ENCODE data around the gene DEPDC1B.

Gene DEPDC1B

DNA sequence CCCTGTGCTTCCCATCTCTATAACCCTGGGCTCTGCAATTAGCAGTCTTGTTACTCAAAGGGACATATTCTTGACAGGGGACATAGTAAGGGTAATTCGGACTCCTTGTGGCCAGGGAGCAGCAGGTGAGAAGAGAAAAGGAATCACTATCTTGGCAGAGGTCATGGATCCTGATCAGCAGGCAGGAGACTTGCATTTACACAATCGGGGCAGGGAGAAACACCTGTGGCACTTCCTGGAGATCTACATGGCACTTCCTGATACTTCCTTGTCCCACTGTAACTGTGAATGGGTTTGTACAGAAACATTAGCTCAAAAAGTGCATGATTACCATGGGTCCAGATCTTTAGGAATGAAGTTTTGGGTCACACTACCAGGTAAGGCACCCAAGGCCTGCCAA is 29.2 kb downstream of the DEPDC1B start:
- H3K4me1 ChIP-seq (ENCODE audit: control insufficient read depth, insufficient read depth, low read length): no peaks in the 10 kb centered on the region
- CTCF ChIA-PET: interaction anchor here (0.6 to 1.0 kb wide), 3 partner anchors 15 to 476 kb away, joined by 3 to 4 read pairs (median 3); no protein-coding TSS in a partner anchor
- POLR2A ChIA-PET: no interaction called here
- no peaks in the 10 kb centered on the region for H3K9me3 ChIP-seq (ENCODE audit: control insufficient read depth, insufficient read depth, low read depth, low read length)
- TF ChIP-seq ZBTB7A (tag by site-specific recombination; IDR thresholded peaks at IDR 0.05; ENCODE audit: low read depth): no peak
- peak; percentile 37; the same call in 1 of the 2 replicates for TF ChIP-seq SCRT1 (tag by site-specific recombination; IDR thresholded peaks at IDR 0.05; ENCODE audit: borderline replicate concordance)
- TF ChIP-seq SCRT2 (tag by site-specific recombination; IDR thresholded peaks at IDR 0.05): peak; percentile 76
- H3K36me3 ChIP-seq (ENCODE audit: control insufficient read depth in 2 of 2, insufficient read depth in 1 of 2, low read length in 2 of 2): peaks cover 0 to 10% of the 10 kb centered on the region in 2 experiments; a peak in 1 of 3 replicates
- no peak overlapping the region for H3K4me3 ChIP-seq (ENCODE audit: low read depth, low read length)
- H3K27ac ChIP-seq (ENCODE audit: extremely low read depth, low read depth, low read length): no peak overlapping the region

- CTCF ChIA-PET: interaction anchor here (0.6 to 2.3 kb wide), 17 partner anchors 9 to 1166 kb away, joined by 3 to 17 read pairs (median 4); no protein-coding TSS in a partner anchor
- TF ChIP-seq ZNF184 (tag by site-specific recombination; IDR thresholded peaks at IDR 0.05): no peak
- TF ChIP-seq ZNF654 (tag by site-specific recombination; IDR thresholded peaks at IDR 0.05; ENCODE audit: low read depth): peak; percentile 57
- Histone ChIP-seq H3K36me3 (ENCODE audit: control insufficient read depth in 2 of 2, insufficient read depth in 1 of 2, low read length in 2 of 2) (peaks cover 0 to 10% of the 10 kb centered on the region in 2 experiments; a peak in 1 of 3 replicates), H3K9me3 (ENCODE audit: control insufficient read depth, insufficient read depth, low read depth, low read length) (no peaks in the 10 kb centered on the region), H3K27ac (ENCODE audit: extremely low read depth, low read depth, low read length) (no peak overlapping the region), H3K4me1 (ENCODE audit: control insufficient read depth, insufficient read depth, low read length) (no peaks in the 10 kb centered on the region), H3K4me3 (ENCODE audit: low read depth, low read length) (no peak overlapping the region)
- POLR2A ChIA-PET: no interaction called here
These were observed 31.2 kb downstream of the DEPDC1B start for GRCh38 chr5:60668686-60669304.

GRCh38 chr5:60651872-60652620 is 47.9 kb downstream of the DEPDC1B start:
- CTCF ChIA-PET: interaction anchor here (0.9 kb wide), 1 partner anchor 17 kb away, joined by 3 read pairs; no protein-coding TSS in a partner anchor
- no peak for TF ChIP-seq ZNF600 (tag by site-specific recombination; IDR thresholded peaks at IDR 0.05)
- no peak for TF ChIP-seq PRDM10 (tag by site-specific recombination; IDR thresholded peaks at IDR 0.05)
- TF ChIP-seq ZBTB17 (tag by site-specific recombination; IDR thresholded peaks at IDR 0.05): no peak
- no peak for TF ChIP-seq ZNF629 (tag by site-specific recombination; IDR thresholded peaks at IDR 0.05)
- no peak for TF ChIP-seq ZNF792 (tag by site-specific recombination; IDR thresholded peaks at IDR 0.05)
- no peak for TF ChIP-seq GFI1B (tag by site-specific recombination; IDR thresholded peaks at IDR 0.05)
- no peak for TF ChIP-seq ZNF112 (tag by site-specific recombination; IDR thresholded peaks at IDR 0.05)
- TF ChIP-seq MZF1 (tag by site-specific recombination; IDR thresholded peaks at IDR 0.05; ENCODE audit: borderline replicate concordance): no peak
- no peak for TF ChIP-seq ZNF426 (tag by site-specific recombination; IDR thresholded peaks at IDR 0.05)
- TF ChIP-seq, protein P1, sequence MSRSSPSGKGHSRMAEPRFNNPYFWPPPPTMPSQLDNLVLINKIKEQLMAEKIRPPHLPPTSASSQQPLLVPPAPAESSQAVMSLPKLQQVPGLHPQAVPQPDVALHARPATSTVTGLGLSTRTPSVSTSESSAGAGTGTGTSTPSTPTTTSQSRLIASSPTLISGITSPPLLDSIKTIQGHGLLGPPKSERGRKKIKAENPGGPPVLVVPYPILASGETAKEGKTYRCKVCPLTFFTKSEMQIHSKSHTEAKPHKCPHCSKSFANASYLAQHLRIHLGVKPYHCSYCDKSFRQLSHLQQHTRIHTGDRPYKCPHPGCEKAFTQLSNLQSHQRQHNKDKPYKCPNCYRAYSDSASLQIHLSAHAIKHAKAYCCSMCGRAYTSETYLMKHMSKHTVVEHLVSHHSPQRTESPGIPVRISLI (tag by site-specific recombination; IDR thresholded peaks at IDR 0.05): no peak
- TF ChIP-seq ZNF416 (tag by site-specific recombination; IDR thresholded peaks at IDR 0.05): no peak
- TF ChIP-seq, protein P2, sequence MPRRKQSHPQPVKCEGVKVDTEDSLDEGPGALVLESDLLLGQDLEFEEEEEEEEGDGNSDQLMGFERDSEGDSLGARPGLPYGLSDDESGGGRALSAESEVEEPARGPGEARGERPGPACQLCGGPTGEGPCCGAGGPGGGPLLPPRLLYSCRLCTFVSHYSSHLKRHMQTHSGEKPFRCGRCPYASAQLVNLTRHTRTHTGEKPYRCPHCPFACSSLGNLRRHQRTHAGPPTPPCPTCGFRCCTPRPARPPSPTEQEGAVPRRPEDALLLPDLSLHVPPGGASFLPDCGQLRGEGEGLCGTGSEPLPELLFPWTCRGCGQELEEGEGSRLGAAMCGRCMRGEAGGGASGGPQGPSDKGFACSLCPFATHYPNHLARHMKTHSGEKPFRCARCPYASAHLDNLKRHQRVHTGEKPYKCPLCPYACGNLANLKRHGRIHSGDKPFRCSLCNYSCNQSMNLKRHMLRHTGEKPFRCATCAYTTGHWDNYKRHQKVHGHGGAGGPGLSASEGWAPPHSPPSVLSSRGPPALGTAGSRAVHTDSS (tag by site-specific recombination; IDR thresholded peaks at IDR 0.05): no peak
- no peak for TF ChIP-seq SALL2 (tag by site-specific recombination; IDR thresholded peaks at IDR 0.05; ENCODE audit: borderline replicate concordance)
- TF ChIP-seq HOXA7 (CRISPR knock-in tag; IDR thresholded peaks at IDR 0.05; ENCODE audit: borderline replicate concordance): no peak
- no peak for TF ChIP-seq ZNF19 (tag by site-specific recombination; IDR thresholded peaks at IDR 0.05; ENCODE audit: low read depth)
- Histone ChIP-seq H3K36me3 (ENCODE audit: control insufficient read depth in 2 of 2, insufficient read depth in 1 of 2, low read length in 2 of 2) (no peaks in the 10 kb centered on the region), H3K27ac (ENCODE audit: extremely low read depth, low read depth, low read length) (no peak overlapping the region), H3K9me3 (ENCODE audit: control insufficient read depth, insufficient read depth, low read depth, low read length) (no peaks in the 10 kb centered on the region), H3K4me3 (ENCODE audit: low read depth, low read length) (no peak overlapping the region), H3K4me1 (ENCODE audit: control insufficient read depth, insufficient read depth, low read length) (no peaks in the 10 kb centered on the region)
- POLR2A ChIA-PET: no interaction called here
